Measurements from ENCODE around the gene CACNG5. TPM values are rescaled to one million over a fixed set of nuclear protein-coding genes. Genes with fewer than 3 reads are reported as not detected.
"Not testable (repeated sequence)": the region's sequence is repeated elsewhere in the genome, so short reads cannot be mapped to it uniquely, and the experiment has no call there.

Gene CACNG5
- total and polyA plus RNA-seq, 4 donors: 1.7 to 12.2 (median 8.0) TPM

GRCh38 chr17:66893382-66893781, 58.5 kb downstream of the CACNG5 start:
- Histone ChIP-seq H3K9me3 (ENCODE audit: control insufficient read depth, insufficient read depth, low read length) (no peaks in the 10 kb centered on the region), H3K4me1 (ENCODE audit: control insufficient read depth, insufficient read depth, low read length) (peaks cover 4% of the 10 kb centered on the region), H3K27me3 (ENCODE audit: control insufficient read depth, insufficient read depth, low read length) (no peaks in the 10 kb centered on the region), H3K27ac (ENCODE audit: low read depth, low read length) (no peak overlapping the region), H3K36me3 (ENCODE audit: control insufficient read depth, insufficient read depth, low read length) (no peaks in the 10 kb centered on the region), H3K4me3 (ENCODE audit: low read depth, low read length) (no peak overlapping the region)
- WGBS (ENCODE audit: insufficient coverage): 94% methylated on average over 6 of the region's 6 CpGs
- no peak for DNase-seq (ENCODE audit: low read depth in 4 of 6, low spot score in 6 of 6)

GRCh38 chr17:66893863-66894262, 58.9 kb downstream of the CACNG5 start:
- WGBS (ENCODE audit: insufficient coverage): 92% methylated on average over 3 of the region's 5 CpGs
- no peaks in the 10 kb centered on the region for H3K9me3 ChIP-seq (ENCODE audit: control insufficient read depth, insufficient read depth, low read length)
- H3K27ac ChIP-seq (ENCODE audit: low read depth, low read length): no peak overlapping the region
- no peaks in the 10 kb centered on the region for H3K27me3 ChIP-seq (ENCODE audit: control insufficient read depth, insufficient read depth, low read length)
- H3K4me3 ChIP-seq (ENCODE audit: low read depth, low read length): no peak overlapping the region
- no peaks in the 10 kb centered on the region for H3K36me3 ChIP-seq (ENCODE audit: control insufficient read depth, insufficient read depth, low read length)
- DNase-seq (ENCODE audit: low read depth in 4 of 6, low spot score in 6 of 6): no peak
- H3K4me1 ChIP-seq (ENCODE audit: control insufficient read depth, insufficient read depth, low read length): peaks cover 4% of the 10 kb centered on the region

- peak in 1 of 6 donors; percentile 14 for DNase-seq (ENCODE audit: low read depth in 4 of 6, low spot score in 6 of 6)
- 100% methylated on average over 1 of the region's 9 CpGs for WGBS (ENCODE audit: insufficient coverage)
- Histone ChIP-seq H3K27ac (ENCODE audit: low read depth, low read length) (no peak overlapping the region), H3K4me1 (ENCODE audit: control insufficient read depth, insufficient read depth, low read length) (peaks cover 4% of the 10 kb centered on the region), H3K9me3 (ENCODE audit: control insufficient read depth, insufficient read depth, low read length) (no peaks in the 10 kb centered on the region), H3K36me3 (ENCODE audit: control insufficient read depth, insufficient read depth, low read length) (no peaks in the 10 kb centered on the region), H3K4me3 (ENCODE audit: low read depth, low read length) (no peak overlapping the region), H3K27me3 (ENCODE audit: control insufficient read depth, insufficient read depth, low read length) (peaks cover 2% of the 10 kb centered on the region)
These were observed 62.2 kb downstream of the CACNG5 start for GRCh38 chr17:66897141-66897540.

- WGBS (ENCODE audit: insufficient coverage): 76% methylated on average over 6 of the region's 10 CpGs
- Histone ChIP-seq H3K36me3 (ENCODE audit: control insufficient read depth, insufficient read depth, low read length) (no peaks in the 10 kb centered on the region), H3K9me3 (ENCODE audit: control insufficient read depth, insufficient read depth, low read length) (no peaks in the 10 kb centered on the region), H3K27me3 (ENCODE audit: control insufficient read depth, insufficient read depth, low read length) (peaks cover 2% of the 10 kb centered on the region), H3K4me3 (ENCODE audit: low read depth, low read length) (no peak overlapping the region), H3K4me1 (ENCODE audit: control insufficient read depth, insufficient read depth, low read length) (peaks cover 4% of the 10 kb centered on the region), H3K27ac (ENCODE audit: low read depth, low read length) (no peak overlapping the region)
- DNase-seq (ENCODE audit: low read depth in 4 of 6, low spot score in 6 of 6): no peak
These were observed 63.6 kb downstream of the CACNG5 start for GRCh38 chr17:66898536-66898935.

GRCh38 chr17:66900126-66901010, 65.5 kb downstream of the CACNG5 start:
- Histone ChIP-seq H3K4me3 (ENCODE audit: low read depth, low read length) (no peak overlapping the region), H3K27me3 (ENCODE audit: control insufficient read depth, insufficient read depth, low read length) (peaks cover 2% of the 10 kb centered on the region), H3K27ac (ENCODE audit: low read depth, low read length) (no peak overlapping the region), H3K4me1 (ENCODE audit: control insufficient read depth, insufficient read depth, low read length) (peaks cover 14% of the 10 kb centered on the region), H3K36me3 (ENCODE audit: control insufficient read depth, insufficient read depth, low read length) (no peaks in the 10 kb centered on the region), H3K9me3 (ENCODE audit: control insufficient read depth, insufficient read depth, low read length) (no peaks in the 10 kb centered on the region)
- 77% methylated on average over 6 of the region's 9 CpGs for WGBS (ENCODE audit: insufficient coverage)
- DNase-seq (ENCODE audit: low read depth in 4 of 6, low spot score in 6 of 6): peak in 2 of 6 donors; percentile 56 to 85

- not testable (repeated sequence) for H3K27me3 ChIP-seq (ENCODE audit: control insufficient read depth, insufficient read depth, low read length); H3K9me3 ChIP-seq (ENCODE audit: control insufficient read depth, insufficient read depth, low read length); H3K4me3 ChIP-seq (ENCODE audit: low read depth, low read length); DNase-seq (ENCODE audit: low read depth in 4 of 6, low spot score in 6 of 6); H3K36me3 ChIP-seq (ENCODE audit: control insufficient read depth, insufficient read depth, low read length); H3K27ac ChIP-seq (ENCODE audit: low read depth, low read length)
- WGBS (ENCODE audit: insufficient coverage): 100% methylated on average over 1 of the region's 6 CpGs
- peaks cover 17% of the 10 kb centered on the region for H3K4me1 ChIP-seq (ENCODE audit: control insufficient read depth, insufficient read depth, low read length)
These were observed 68.4 kb downstream of the CACNG5 start for GRCh38 chr17:66903296-66903695.

GRCh38 chr17:66903781-66904180, 68.9 kb downstream of the CACNG5 start:
- Histone ChIP-seq H3K27ac (ENCODE audit: low read depth, low read length) (no peak overlapping the region), H3K9me3 (ENCODE audit: control insufficient read depth, insufficient read depth, low read length) (no peaks in the 10 kb centered on the region), H3K36me3 (ENCODE audit: control insufficient read depth, insufficient read depth, low read length) (no peaks in the 10 kb centered on the region), H3K27me3 (ENCODE audit: control insufficient read depth, insufficient read depth, low read length) (peaks cover 2% of the 10 kb centered on the region), H3K4me1 (ENCODE audit: control insufficient read depth, insufficient read depth, low read length) (peaks cover 17% of the 10 kb centered on the region), H3K4me3 (ENCODE audit: low read depth, low read length) (no peak overlapping the region)
- no peak for DNase-seq (ENCODE audit: low read depth in 4 of 6, low spot score in 6 of 6)
- 80% methylated on average over 8 of the region's 10 CpGs for WGBS (ENCODE audit: insufficient coverage)

- no peaks in the 10 kb centered on the region for H3K27me3 ChIP-seq (ENCODE audit: control insufficient read depth, insufficient read depth, low read length)
- H3K9me3 ChIP-seq (ENCODE audit: control insufficient read depth, insufficient read depth, low read length): no peaks in the 10 kb centered on the region
- peak overlapping the region; percentile 9 for H3K27ac ChIP-seq (ENCODE audit: low read depth, low read length)
- no peak overlapping the region for H3K4me3 ChIP-seq (ENCODE audit: low read depth, low read length)
- H3K4me1 ChIP-seq (ENCODE audit: control insufficient read depth, insufficient read depth, low read length): peaks cover 17% of the 10 kb centered on the region
- no peaks in the 10 kb centered on the region for H3K36me3 ChIP-seq (ENCODE audit: control insufficient read depth, insufficient read depth, low read length)
- DNase-seq (ENCODE audit: low read depth in 4 of 6, low spot score in 6 of 6): peak in 5 of 6 donors; percentile 17 to 84 (median 38)
- WGBS (ENCODE audit: insufficient coverage): 18% methylated on average over 6 of the region's 12 CpGs
These were observed 70.1 kb downstream of the CACNG5 start for GRCh38 chr17:66904760-66905624.

GRCh38 chr17:66906321-66907278, 71.7 kb downstream of the CACNG5 start:
- Histone ChIP-seq H3K27me3 (ENCODE audit: control insufficient read depth, insufficient read depth, low read length) (no peaks in the 10 kb centered on the region), H3K36me3 (ENCODE audit: control insufficient read depth, insufficient read depth, low read length) (no peaks in the 10 kb centered on the region), H3K4me1 (ENCODE audit: control insufficient read depth, insufficient read depth, low read length) (peaks cover 17% of the 10 kb centered on the region), H3K4me3 (ENCODE audit: low read depth, low read length) (no peak overlapping the region), H3K9me3 (ENCODE audit: control insufficient read depth, insufficient read depth, low read length) (no peaks in the 10 kb centered on the region), H3K27ac (ENCODE audit: low read depth, low read length) (no peak overlapping the region)
- DNase-seq (ENCODE audit: low read depth in 4 of 6, low spot score in 6 of 6): peak; percentile 77 to 97 (median 83)
- 37% methylated on average over 14 of the region's 20 CpGs for WGBS (ENCODE audit: insufficient coverage)

Data from spinal cord (tissue), 10 donors.